K562 (cell line): ENCODE measurements around the gene ADAT1. TPM values are rescaled to one million over a fixed set of nuclear protein-coding genes. Genes with fewer than 3 reads are reported as not detected.

Experiments
- ATF1 ChIP-seq, 2 experiments: fragments of 450-650 bp in 1 of 2; IDR thresholded peaks; 2 replicates each; pipeline ENCODE4 v1.6.1; 2016; ENCODE audit warnings: missing compliant biosample characterization in 1 of 2, missing genetic modification characterization in 1 of 2
- E2F8 ChIP-seq: fragments of 450-650 bp; IDR thresholded peaks from 2 replicates; pipeline ENCODE4 v1.7.1; 2018; ENCODE audit warnings: mild to moderate bottlenecking, low read depth; ENCODE audit not compliant: partially characterized antibody
- FOXK1 ChIP-seq: sonication (generic); formaldehyde crosslinking; IDR thresholded peaks from 2 replicates; pipeline ENCODE4 v1.8.0; 2022; ENCODE audit warnings: missing genetic modification reagents, mild to moderate bottlenecking, borderline replicate concordance
- KLF10 ChIP-seq: fragments of 250-450 bp; sonication (Bioruptor Pico); IDR thresholded peaks from 2 replicates; pipeline ENCODE4 v1.6.1; 2021; ENCODE audit warnings: matching md5 sums
- KLF6 ChIP-seq: fragments of 250-450 bp; sonication (Bioruptor Pico); IDR thresholded peaks from 2 replicates; pipeline ENCODE4 v1.4.0; 2020; ENCODE audit warnings: mild to moderate bottlenecking, moderate library complexity, borderline replicate concordance
- MECOM ChIP-seq: fragments of 250-450 bp; sonication (Bioruptor Pico); IDR thresholded peaks from 2 replicates; pipeline ENCODE4 v1.8.0; 2022; ENCODE audit warnings: inconsistent platforms
- MITF ChIP-seq: IDR thresholded peaks from 2 replicates; pipeline ENCODE4 v1.6.1; 2014; ENCODE audit warnings: antibody characterized with exemption
- NCOA1 ChIP-seq: fragments of 450-650 bp; IDR thresholded peaks from 2 replicates; pipeline ENCODE4 v1.6.1; 2016; ENCODE audit warnings: low read depth
- NFXL1 ChIP-seq: fragments of 450-650 bp; formaldehyde crosslinking; IDR thresholded peaks from 2 replicates; pipeline ENCODE4 v1.4.0; 2021; ENCODE audit warnings: mild to moderate bottlenecking
- NR1H2 ChIP-seq: sonication (generic); formaldehyde crosslinking; IDR thresholded peaks from 2 replicates; pipeline ENCODE4 v1.4.0; 2020; ENCODE audit warnings: mild to moderate bottlenecking, missing genetic modification reagents
- PPARD ChIP-seq: fragments of 250-450 bp; sonication (Bioruptor Pico); IDR thresholded peaks from 2 replicates; pipeline ENCODE4 v1.8.0; 2022; ENCODE audit warnings: inconsistent platforms, mild to moderate bottlenecking, moderate library complexity
- RFX1 ChIP-seq: fragments of 450-650 bp; IDR thresholded peaks from 2 replicates; pipeline ENCODE4 v1.6.1; 2016; ENCODE audit warnings: mild to moderate bottlenecking, moderate library complexity
- SMARCA4 ChIP-seq: fragments of 450-650 bp; IDR thresholded peaks from 2 replicates; pipeline ENCODE4 v1.6.1; 2016
- SNRNP70 ChIP-seq: fragments of 200-400 bp; formaldehyde crosslinking; optimal IDR thresholded peaks from 2 replicates; pipeline ENCODE3; 2017; ENCODE audit warnings: low read depth, low read length
- TAF1 ChIP-seq: IDR thresholded peaks from 2 replicates; pipeline ENCODE4 v1.6.1; 2011; ENCODE audit warnings: mild to moderate bottlenecking, low read length, moderate library complexity; ENCODE audit not compliant: insufficient read depth, control insufficient read depth, severe bottlenecking; ENCODE audit errors: extremely low read depth
- U2AF1 ChIP-seq: fragments of 200-400 bp; formaldehyde crosslinking; optimal IDR thresholded peaks from 2 replicates; pipeline ENCODE3; 2017; ENCODE audit warnings: mild to moderate bottlenecking, low read depth, low read length, moderate library complexity
- ZFP91 ChIP-seq: sonication (generic); formaldehyde crosslinking; IDR thresholded peaks from 2 replicates; pipeline ENCODE4 v1.8.0; 2022; ENCODE audit warnings: mild to moderate bottlenecking, missing genetic modification reagents
- ZNF3 ChIP-seq: fragments of 250-450 bp; sonication (Bioruptor Pico); IDR thresholded peaks from 2 replicates; pipeline ENCODE4 v1.5.0; 2021; ENCODE audit warnings: mild to moderate bottlenecking, moderate library complexity
- ZNF324 ChIP-seq: fragments of 250-450 bp; sonication (Bioruptor Pico); IDR thresholded peaks from 2 replicates; pipeline ENCODE4 v1.4.0; 2020; ENCODE audit warnings: mild to moderate bottlenecking
- ZNF354B ChIP-seq: fragments of 250-450 bp; sonication (Bioruptor Pico); IDR thresholded peaks from 2 replicates; pipeline ENCODE4 v1.4.0; 2020
- ZNF717 ChIP-seq: fragments of 250-450 bp; sonication (Bioruptor Pico); IDR thresholded peaks from 2 replicates; pipeline ENCODE4 v1.5.0; 2021
- ZNF76 ChIP-seq: fragments of 250-450 bp; sonication (Bioruptor Pico); IDR thresholded peaks from 2 replicates; pipeline ENCODE4 v1.4.0; 2020; ENCODE audit warnings: mild to moderate bottlenecking, moderate library complexity, borderline replicate concordance
- ZNF77 ChIP-seq: fragments of 250-450 bp; sonication (Bioruptor Pico); IDR thresholded peaks from 2 replicates; pipeline ENCODE4 v1.5.0; 2020
- polyA plus RNA-seq, 8 experiments: library from polyadenylated mRNA; depleted of rRNA in 4 of 8; stranded (reverse) in 5 of 8; unstranded in 3 of 8; fragments of >200 nt; fragmentation: Nextera tagmentation in 2 of 8; fragmentation: Illumina TruSeq in 1 of 8; extraction: Ambion mirVana in 2 of 8; extraction: Trizol in 1 of 8; gene quantifications; 2 replicates each; pipeline versions ENCODE4 v1.2.1 to v1.2.3, GENCODE V29; 2011 to 2014; ENCODE audit warnings: inconsistent platforms in 1 of 8, missing spikeins in 1 of 8
- total RNA-seq, 7 experiments: library from RNA; depleted of rRNA in 6 of 7; stranded (reverse); fragments of >200 nt in 6 of 7; fragmentation: Illumina TruSeq in 2 of 7; extraction: Trizol in 2 of 7; gene quantifications; 2 replicates each; pipeline versions ENCODE4 v1.2.1 to v1.2.3, GENCODE V29; 2011 to 2021; ENCODE audit warnings: low replicate concordance in 1 of 7
- TF ChIP-seq, protein P1 (sequence below), 2 experiments: fragments of 450-650 bp; IDR thresholded peaks; 2 replicates each; pipeline ENCODE4 v1.6.1; 2016

The ADAT1 gene
- total and polyA plus RNA-seq, 9 of the 15 experiments (the other 6 are each of a cell fraction or from before 2014, with no cell fraction given), result 16.0 to 36.7 (median 28.2) TPM

DNA sequence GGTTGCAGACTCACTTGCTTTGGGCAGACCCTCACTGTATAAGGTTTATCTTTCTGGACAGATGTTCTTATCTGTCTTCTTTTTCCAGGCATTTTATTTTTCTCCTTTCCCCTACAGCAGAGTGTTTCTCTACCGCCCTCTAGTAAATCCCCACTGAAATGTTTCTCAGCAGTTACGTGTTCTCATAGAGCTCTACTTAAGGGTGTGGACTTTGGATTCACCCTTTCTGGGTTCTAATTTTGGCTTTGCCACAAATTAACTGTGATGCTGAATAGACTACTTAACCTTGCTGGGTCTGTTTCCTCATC is 2.0 kb downstream of the ADAT1 start (continued):
- TF ChIP-seq ZNF3 (no peak), MITF (no peak), SMARCA4 (peak; percentile 95), E2F8 (peak; percentile 37), KLF10 (CRISPR knock-in tag) (no peak), NR1H2 (no peak), FOXK1 (CRISPR knock-in tag) (no peak), SNRNP70 (no peak), NCOA1 (peak; percentile 37; the same call in 1 of the 2 replicates), RFX1 (no peak), MECOM (CRISPR knock-in tag) (no peak), ZNF324 (CRISPR knock-in tag) (no peak), KLF6 (CRISPR knock-in tag) (no peak), ZNF354B (CRISPR knock-in tag) (0 out of 2 replicates have a peak, but pooled peaks have one; percentile 49), ZFP91 (CRISPR knock-in tag) (no peak), NFXL1 (CRISPR knock-in tag) (no peak), ZNF76 (no peak), ATF1 (CRISPR knock-in tag; IDR thresholded peaks at IDR 0.05) (no peak), ATF1 (tag; IDR thresholded peaks at IDR 0.05) (peak; percentile 42), ZNF77 (no peak), ZNF717 (CRISPR knock-in tag) (no peak), PPARD (no peak), U2AF1 (no peak), TAF1 (no peak)
- TF ChIP-seq, protein P1, sequence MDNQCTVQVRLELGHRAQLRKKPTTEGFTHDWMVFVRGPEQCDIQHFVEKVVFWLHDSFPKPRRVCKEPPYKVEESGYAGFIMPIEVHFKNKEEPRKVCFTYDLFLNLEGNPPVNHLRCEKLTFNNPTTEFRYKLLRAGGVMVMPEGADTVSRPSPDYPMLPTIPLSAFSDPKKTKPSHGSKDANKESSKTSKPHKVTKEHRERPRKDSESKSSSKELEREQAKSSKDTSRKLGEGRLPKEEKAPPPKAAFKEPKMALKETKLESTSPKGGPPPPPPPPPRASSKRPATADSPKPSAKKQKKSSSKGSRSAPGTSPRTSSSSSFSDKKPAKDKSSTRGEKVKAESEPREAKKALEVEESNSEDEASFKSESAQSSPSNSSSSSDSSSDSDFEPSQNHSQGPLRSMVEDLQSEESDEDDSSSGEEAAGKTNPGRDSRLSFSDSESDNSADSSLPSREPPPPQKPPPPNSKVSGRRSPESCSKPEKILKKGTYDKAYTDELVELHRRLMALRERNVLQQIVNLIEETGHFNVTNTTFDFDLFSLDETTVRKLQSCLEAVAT (IDR thresholded peaks at IDR 0.05), result peak in 1 of 2 experiments; percentile 24; a peak in 1 of 4 replicates
